Eye (tissue), 1 donor: ENCODE data around the gene FAM72B.
"Not testable (repeated sequence)": the region's sequence is repeated elsewhere in the genome, so short reads cannot be mapped to it uniquely, and the experiment has no call there.

ENCODE experiments used
- DNase-seq: peaks from one replicate; pipeline ENCODE4 v3.0.0-alpha.2; 2015

The FAM72B gene

DNA sequence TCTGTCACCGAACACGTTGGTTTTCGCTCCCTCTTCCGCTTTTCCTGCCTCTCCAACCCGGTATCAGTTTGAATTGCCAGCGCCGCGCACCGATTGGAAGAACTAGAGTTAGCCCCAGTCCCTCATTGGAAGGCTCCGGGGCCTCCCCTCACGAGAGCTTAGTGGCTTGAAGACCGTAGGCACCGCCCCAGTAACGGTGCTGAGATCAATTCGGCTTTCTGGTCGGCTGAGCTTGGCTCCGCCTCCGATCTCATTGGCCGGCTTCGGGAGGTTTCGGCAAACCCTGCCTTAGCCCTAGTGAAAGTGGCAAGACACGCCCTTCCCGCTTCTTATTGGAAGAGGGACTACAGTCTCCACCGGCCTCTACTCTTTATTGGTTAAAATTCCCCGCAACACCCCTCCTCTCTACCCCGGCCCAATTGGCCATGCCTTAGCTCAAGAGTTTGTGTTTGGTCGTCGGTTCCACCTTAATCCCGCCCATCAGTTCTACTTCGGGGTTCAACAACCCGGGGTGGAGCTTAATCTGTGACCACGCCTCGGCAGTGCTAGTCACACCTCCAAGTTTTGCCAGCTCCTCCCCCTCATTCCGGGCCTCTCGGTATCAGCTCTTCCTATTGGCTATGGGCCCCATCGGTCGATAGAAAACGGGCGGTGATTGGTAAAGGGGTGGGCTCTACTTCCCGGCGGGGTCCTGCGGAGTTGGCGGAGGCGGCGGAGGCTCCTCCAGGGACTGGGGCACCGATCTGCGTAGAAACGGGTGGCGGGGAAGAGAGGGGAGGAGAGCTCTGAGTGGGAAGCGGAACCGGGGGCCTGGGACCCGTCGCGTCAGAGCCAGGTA is at the start of gene FAM72B, which contains the start of gene SRGAP2C:
Gene FAM72B, minus strand, starts transcription at position 51 of the 838 bp plus-strand sequence. CDS start 851 bp downstream, outside the sequence.
Gene SRGAP2C, plus strand, starts transcription at position 686 of the 838 bp plus-strand sequence. CDS start 2,472 bp downstream, outside the sequence.
- DNase-seq = peak; percentile 98

- peak; percentile 1 for DNase-seq
These were observed 48.4 kb upstream of the FAM72B start for GRCh38 chr1:121232445-121233125.

DNA sequence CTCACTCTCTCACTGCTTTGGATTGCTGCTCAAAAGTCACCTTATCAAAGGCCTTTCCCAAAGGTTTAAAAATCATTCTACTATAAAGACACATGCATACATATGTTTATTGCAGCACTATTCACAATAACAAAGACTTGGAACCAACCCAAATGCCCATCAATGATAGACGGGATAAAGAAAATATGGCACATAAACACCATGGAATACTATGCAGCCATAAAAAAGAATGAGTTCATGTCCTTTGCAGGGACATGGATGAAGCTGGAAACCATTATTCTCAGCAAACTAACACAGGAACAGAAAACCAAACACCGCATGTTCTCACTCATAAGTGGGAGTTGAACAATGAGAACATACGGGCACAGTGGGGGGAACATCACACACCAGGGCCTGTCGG is 46.5 kb upstream of the FAM72B start:
- DNase-seq = not testable (repeated sequence)

- DNase-seq = not testable (repeated sequence)
These were observed 43.6 kb upstream of the FAM72B start for GRCh38 chr1:121227544-121228330.

GRCh38 chr1:121226925-121227324 is 42.8 kb upstream of the FAM72B start:
- not testable (repeated sequence) for DNase-seq

- not testable (repeated sequence) for DNase-seq
These were observed 42.3 kb upstream of the FAM72B start for GRCh38 chr1:121226295-121226904.

GRCh38 chr1:121224714-121225113 is 40.6 kb upstream of the FAM72B start:
- not testable (repeated sequence) for DNase-seq

GRCh38 chr1:121221770-121222169 is 37.6 kb upstream of the FAM72B start:
- DNase-seq = not testable (repeated sequence)

DNA sequence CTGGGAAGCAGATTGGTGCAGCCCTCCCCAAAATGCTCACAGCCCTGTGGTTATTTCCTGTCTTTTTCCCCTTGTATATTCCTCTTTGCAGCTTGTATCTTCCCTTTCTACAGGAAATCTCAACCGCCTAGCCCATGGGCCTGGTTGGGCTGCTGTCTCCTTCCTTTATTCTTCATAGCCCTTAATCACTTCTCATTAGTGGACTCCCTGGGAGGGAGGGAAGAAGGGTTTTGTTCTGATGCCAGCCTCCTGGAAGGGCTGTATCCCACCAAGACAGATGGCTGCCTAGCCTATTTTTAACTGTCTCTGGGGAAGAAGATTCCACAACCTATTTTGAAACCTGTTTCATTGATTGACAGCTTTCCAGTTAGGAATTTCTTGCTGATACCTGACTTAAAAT is 32.5 kb upstream of the FAM72B start:
- DNase-seq = not testable (repeated sequence)

GRCh38 chr1:121215699-121216417 is 31.7 kb upstream of the FAM72B start:
- DNase-seq = not testable (repeated sequence)

GRCh38 chr1:121214544-121215156 is 30.5 kb upstream of the FAM72B start:
- DNase-seq = not testable (repeated sequence)

DNA sequence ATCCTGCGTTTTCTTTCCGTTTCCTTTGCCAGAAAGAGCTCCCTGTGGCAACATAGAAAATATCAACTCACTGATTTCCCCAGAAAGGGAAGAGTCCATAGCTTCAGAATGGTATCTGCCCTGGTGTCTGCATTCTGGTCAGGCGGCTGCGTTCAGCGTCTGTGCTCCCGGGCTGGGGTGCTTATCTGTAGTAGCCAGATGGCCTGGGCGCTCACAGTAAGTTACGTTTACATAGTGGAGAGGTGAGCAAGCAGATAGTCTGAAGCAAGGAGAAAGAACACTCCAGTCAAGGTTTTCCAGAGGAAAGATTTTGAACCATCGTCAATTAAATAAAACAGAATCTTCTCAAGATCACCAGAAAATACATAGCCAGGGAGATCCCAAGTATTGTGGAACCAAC is 29.4 kb upstream of the FAM72B start:
- not testable (repeated sequence) for DNase-seq

GRCh38 chr1:121210778-121211177 is 26.6 kb upstream of the FAM72B start:
- DNase-seq = not testable (repeated sequence)

- DNase-seq = not testable (repeated sequence)
These were observed 24.2 kb upstream of the FAM72B start for GRCh38 chr1:121208375-121208774.

- DNase-seq = not testable (repeated sequence)
These were observed 23.2 kb upstream of the FAM72B start for GRCh38 chr1:121207328-121207727.

- DNase-seq = not testable (repeated sequence)
These were observed 21.9 kb upstream of the FAM72B start for GRCh38 chr1:121205786-121206711.

- not testable (repeated sequence) for DNase-seq
These were observed 18.8 kb upstream of the FAM72B start for GRCh38 chr1:121202986-121203385.

- not testable (repeated sequence) for DNase-seq
These were observed 17.1 kb upstream of the FAM72B start for GRCh38 chr1:121200985-121201981.

DNA sequence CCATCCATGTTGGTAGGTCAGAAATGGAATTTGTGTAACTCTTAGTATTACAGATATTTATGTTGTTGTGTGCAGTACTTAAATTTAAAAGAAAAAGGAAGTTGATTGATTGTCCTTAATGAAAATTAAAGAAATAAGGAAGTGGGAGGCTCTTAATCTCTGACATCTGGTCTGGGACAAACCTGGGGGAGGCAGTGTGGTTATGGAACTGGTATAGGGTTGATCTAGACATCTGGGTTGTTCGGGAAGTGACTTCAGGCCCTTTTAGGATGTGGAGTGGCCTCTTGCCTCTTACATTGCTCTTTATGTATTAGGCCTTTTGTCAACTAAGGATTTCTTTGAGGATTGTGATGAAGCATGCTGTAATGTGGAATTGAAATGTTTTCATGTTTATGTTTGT is 16.1 kb upstream of the FAM72B start:
- not testable (repeated sequence) for DNase-seq
